HEK293 (cell line): ENCODE data around the gene PHPT1.
A peak's percentile ranks its signal among the peaks of the same experiment; 100 is the strongest.
"Not testable (repeated sequence)": the region's sequence is repeated elsewhere in the genome, so short reads cannot be mapped to it uniquely, and the experiment has no call there.

ENCODE experiments used
- CTCF ChIP-seq: fragments of 450-650 bp; formaldehyde crosslinking; IDR thresholded peaks from 2 replicates; pipeline ENCODE4 v1.5.1; 2016; ENCODE audit warnings: missing biosample characterization, missing genetic modification characterization
- KLF7 ChIP-seq: fragments of 450-650 bp; formaldehyde crosslinking; IDR thresholded peaks from 2 replicates; pipeline ENCODE4 v1.5.1; 2016; ENCODE audit warnings: missing biosample characterization, missing genetic modification characterization, borderline replicate concordance
- ZNF274 ChIP-seq, 2 experiments: fragments of 200-500 bp in 1 of 2; fragments of 450-650 bp in 1 of 2; sonication (Bioruptor generic) in 1 of 2; formaldehyde crosslinking in 1 of 2; IDR thresholded peaks; 2 replicates each; pipeline versions ENCODE4 v1.5.1 to v1.6.1; 2014 to 2016; ENCODE audit warnings: borderline replicate concordance in 1 of 2, inconsistent platforms in 1 of 2, low read length in 1 of 2, missing biosample characterization in 1 of 2, missing genetic modification characterization in 1 of 2

- not testable (repeated sequence) for TF ChIP-seq KLF7; ZNF274 (IDR thresholded peaks at IDR 0.05; ENCODE audit: low read length); ZNF274 (tag by site-specific recombination; IDR thresholded peaks at IDR 0.05; ENCODE audit: borderline replicate concordance)
- peak; percentile 94 for TF ChIP-seq CTCF (tag by site-specific recombination)
Measured at GRCh38 chr9:136842380-136842948, 6.7 kb upstream of the PHPT1 start, which contains the start of gene AJM1.
